ENCODE results near the gene CDK11A.
A peak's percentile ranks its signal among the peaks of the same experiment; 100 is the strongest.
"Not testable (repeated sequence)": the region's sequence is repeated elsewhere in the genome, so short reads cannot be mapped to it uniquely, and the experiment has no call there.

Gene CDK11A

GRCh38 chr1:1683104-1683905 lies 40.9 kb downstream of the CDK11A start:
- DNase-seq = no peak

- no peak for DNase-seq
These were observed 43.3 kb downstream of the CDK11A start for GRCh38 chr1:1680912-1681273.

DNA sequence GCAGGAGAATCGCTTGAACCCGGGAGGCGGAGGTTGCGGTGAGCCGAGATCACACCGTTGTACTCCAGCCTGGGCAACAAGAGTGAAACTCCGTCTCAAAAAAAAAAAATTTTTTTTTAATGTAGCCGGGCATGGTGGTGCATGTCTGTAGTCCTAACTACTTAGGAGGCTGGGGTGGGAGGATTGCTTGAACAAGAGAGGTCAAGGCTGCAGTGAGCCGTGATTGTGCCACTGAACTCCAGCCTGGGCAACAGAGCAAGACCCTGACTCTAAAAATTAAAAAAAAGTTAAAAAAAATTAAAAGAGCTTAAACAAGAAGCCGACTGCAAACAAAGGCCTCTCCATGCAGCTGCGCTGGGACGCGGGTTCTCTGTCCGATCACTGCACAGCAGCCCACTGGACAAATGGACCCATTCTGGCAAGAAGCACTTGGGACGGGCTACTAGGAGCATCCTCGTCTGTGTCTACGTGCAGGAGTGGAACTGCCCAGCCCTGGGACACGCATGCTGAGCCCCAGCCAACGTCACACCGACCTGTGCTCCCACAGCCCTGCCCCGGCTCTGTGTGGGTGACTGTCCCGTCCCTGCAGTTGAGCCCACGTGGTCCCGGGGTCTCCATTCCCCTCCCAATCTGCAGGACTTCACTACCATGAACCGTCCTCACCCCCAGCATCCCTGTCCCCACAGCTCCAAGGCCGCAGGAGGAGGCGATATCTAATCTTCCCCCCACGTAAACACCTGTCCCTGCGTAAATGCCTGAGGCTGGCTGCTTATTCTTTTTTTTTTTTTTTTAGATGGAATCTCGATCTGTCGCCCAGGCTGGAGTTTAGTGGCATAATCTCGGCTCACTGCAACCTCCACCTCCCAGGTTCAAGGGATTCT lies 43.9 kb downstream of the CDK11A start:
- no peak for DNase-seq

DNA sequence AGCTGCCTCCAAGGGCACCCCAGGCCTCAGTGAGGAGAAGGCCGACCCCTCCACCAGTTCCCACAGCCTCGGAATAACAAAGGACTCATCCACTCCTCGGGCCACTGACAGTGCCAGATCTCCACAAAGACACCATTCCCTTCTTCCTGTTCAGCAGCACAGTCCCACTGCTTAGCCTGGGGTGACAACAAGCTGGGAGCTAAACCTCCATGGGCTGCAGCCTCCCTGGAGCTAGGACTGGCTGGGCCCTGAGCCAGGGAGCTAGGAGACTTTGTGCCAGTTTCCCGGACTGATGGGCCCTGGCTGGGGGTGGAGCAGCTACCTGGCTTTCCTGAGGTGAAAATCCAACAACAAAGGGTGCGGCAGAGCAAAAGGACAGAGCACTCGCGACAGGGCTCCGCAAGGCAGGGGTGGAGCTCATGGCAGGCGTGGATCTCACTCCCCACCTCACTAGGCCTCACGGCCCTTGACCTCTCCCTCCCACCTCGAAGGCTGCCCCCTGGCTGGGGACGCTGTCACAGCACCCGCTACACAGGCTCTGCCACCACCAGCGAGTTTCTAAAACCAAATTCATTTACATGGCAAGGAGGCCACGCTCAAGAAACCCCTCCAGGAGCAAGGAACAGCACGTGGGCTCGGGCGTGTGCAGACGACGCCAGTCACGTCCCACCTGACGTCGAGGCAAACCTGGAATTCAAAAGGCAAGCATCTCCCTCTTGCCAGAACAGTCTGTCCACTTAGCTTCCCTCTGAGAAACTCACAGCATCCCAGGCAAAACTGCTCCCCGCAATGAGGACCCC lies 45.4 kb downstream of the CDK11A start:
- no peak for DNase-seq

DNA sequence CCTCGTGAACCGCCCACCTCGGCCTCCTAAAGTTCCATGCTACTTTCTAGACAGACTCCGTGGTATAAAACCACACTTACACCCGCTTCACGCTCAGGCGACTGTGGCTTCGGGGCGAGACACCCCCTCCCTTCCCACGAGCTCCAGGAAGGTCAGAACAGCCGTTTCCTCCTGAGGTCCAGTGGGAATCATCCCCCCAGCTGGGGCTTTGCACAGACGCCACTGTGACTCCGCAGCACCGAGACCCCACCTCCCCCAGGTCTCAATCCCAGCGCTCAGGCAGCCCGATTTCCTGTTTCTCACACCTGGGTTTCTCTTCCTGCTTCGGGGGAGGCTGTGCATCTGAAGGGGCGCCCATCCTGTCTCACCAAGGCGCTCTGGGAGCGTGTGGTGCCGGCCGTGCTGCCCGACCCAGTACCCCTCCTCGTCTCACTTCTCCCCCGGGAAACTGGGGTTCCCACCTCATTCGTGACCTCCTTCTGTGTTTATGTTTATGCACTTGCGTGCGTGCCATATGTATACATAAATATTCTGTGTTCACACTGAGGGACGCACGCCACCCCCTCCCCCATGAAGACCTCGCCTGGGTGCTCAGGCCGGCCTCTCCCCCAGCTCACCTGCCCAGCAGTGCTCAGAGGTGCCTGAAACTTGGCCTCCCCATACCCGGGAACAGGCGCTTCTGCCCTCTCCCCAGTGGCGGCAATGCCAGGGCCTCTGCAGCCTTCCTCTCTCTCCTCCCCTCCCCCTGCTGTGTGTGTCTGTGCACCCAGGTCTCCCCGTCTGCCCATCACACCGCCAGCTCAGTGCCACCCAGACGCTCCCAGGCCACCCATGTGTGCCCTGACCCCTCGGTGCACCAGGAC lies 46.2 kb downstream of the CDK11A start:
- no peak for DNase-seq

DNA sequence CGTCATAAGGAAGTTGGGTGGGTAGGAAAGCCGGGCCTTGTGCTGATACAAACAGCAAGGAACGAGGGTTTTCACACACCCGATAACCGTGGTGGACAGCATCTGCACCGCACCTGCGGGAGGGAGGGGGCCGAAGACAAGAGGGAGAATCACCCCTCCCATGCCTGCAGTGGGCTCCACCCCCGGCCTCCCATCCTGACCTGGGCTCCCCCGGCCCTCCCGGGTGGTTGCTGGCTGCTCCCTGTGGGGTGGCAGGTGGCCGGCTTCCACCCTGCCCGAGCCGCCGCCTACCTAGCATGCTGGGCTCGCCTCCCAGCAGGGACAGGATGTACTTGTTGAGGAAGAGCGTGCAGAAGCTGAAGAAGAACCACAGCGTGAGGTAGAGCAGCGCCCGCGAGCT lies 48.1 kb downstream of the CDK11A start:
- DNase-seq = not testable (repeated sequence)

DNA sequence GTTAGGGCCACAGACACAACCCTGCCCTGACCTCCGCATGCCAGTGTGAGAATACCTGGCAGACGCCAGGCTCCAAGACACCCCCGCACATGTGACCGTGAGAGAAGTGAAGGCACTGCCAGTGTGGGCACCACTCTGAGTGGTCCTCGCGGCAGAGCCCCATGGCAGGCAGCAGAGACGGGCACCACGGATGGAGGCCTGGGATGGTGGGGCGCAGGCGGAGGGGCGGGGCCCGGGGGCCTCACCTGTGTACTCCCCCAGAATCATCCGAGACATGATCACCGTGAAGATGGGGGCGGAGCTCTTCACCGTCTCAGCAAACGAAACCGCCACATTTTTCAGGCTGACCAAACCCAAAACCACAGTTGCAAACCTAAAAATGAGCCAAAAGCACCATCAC lies 48.9 kb downstream of the CDK11A start:
- DNase-seq = not testable (repeated sequence)

DNA sequence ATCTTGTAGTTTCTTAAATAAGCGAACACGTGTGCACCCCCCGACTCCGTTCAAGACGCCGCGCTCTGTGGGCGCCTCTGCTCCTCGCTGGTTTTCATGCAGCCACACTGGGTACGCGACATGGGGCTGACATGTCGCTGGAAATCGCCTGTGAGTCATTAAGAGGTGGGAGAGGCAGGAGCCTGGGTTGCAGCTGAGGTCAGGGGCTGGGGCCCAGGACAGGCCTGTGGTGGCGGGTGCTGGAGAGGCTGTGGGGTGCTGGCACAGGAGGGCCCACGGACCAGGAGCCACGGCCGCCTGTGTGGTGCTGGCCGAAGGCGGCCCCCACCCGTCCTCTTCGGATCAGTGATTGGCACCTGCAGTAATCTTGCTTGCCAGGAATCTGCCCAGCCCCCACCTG lies 49.4 kb downstream of the CDK11A start:
- not testable (repeated sequence) for DNase-seq

DNA sequence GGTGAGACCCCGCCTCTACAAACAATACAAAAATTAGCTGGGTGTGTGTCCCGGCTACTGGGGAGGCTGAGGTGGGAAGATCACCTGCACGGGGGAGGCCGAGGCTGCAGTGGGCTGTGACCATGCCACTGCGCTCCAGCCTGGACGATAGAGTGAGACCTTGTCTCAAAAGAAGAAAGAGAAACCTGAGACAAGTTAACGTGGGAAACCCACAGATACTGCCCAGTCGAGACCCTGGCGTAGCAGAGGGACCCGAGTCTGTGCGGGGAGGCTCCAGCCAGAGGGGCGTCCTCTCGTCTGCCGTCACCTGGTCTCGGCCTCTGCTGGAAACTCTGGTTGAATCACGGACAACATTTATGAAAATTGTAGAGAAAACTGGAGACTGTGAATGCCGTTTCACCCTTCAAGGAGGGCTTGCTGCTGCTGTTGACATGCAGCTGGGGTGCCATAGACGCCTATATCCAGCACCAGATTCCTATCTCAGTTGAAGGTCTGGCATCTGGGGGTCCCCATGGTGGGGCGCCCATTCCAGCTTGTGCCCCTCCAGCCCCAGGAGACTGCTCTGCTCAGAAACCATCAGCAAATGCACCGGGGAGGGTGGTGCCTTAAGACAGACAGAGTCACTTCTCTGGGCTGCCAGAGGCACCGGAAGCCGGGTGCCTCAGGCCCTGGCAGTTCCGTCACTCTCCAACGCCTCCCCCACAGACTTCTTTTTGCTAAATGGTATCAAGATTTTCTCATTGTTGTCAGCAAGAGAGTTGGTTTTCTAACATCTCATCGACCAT lies 51.8 kb downstream of the CDK11A start:
- DNase-seq = no peak

DNA sequence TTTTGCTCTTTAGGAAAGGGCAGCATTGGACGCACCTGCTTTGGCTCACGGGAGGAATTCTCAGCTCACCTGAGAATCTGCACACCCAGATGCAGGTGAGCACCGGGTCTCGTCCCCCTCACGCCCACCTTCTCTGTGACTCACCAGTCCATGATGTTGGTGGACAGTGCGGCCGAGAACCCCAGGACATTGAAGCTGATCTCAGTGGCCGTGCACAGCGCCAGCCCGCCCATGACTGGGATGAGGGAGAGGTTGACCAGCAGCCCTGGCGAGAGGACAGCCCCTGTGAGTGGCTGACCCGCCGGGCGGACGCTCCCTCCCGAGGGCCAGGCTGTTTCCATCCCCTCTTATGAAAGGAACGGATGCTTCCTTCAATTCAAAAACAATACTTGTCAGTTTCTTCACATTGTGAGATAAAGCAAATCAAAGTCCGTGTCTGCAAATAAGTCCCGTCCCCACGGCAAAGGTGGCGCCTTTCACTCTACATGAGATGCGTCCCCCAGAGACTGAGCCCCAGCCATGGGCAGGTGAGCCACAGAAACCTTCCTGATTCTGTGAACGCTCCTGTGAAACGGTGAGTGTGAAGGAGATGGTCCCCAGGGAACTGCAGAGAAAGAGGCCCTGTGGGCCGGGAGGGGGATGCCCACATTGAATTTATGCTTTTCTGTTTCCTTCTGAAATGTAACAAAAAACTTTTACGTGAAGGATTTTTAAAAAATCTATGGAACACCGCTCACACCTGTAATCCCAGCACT lies 52.6 kb downstream of the CDK11A start:
- DNase-seq = no peak

DNA sequence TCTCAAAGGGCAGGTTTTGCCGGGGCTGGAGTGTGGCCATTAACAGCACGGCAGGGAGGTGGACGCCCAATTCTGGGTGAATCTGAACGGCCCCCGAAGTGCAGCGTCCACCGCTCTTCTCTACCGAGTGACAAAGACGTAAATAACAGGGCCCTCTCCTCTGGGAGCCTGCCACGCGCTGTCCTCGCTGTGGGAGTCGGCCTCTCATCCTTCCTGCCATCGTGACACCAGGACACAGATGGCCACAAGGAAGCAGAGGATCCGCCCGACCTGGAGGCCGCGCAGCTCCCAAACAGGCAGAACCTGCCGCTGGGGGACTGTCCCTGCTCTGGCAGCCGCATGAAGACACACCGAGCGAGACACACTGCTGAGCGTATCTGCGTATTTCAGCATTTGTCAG lies 53.3 kb downstream of the CDK11A start:
- DNase-seq = no peak

- DNase-seq = no peak
These were observed 54.4 kb downstream of the CDK11A start for GRCh38 chr1:1669468-1670440.

DNA sequence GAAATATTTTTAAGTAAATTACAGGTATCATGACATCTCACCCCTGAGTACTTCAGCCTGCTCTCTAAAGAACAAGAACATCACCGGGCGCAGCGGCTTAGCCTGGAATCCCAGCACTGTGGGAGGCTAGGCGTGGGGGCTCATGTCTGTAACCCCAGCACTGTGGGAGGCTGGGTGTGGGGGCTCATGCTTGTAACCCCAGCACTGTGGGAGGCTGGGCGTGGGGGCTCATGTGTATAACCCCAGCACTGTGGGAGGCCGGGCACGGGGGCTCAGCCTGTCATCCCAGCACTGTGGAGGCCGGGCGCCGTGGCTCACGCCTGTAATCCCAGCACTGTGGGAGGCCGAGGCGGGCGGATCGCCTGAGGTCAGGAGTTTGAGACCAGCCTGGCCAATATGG lies 57.6 kb downstream of the CDK11A start:
- no peak for DNase-seq

DNA sequence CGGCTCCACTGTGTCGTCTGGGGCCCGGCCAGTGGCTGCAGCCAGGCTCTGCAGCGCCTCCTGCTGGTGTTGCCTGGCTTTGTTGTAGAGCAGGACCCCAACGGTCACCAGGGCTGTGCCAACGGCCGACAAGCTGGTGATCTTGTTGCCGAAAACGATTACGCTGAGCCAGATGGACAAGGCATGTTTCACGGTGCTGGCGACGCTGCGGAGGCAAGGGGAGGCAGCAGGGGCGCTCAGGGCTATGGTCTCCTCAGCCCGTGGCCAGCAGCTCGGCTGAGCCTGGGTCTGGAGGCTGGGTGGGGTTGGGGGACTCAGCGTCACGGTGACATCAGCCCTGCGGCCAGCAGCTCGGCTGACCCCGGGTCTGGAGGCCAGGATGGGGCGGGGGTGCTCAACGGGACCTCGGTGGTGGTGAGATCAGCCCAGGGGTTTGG lies 58.3 kb downstream of the CDK11A start:
- DNase-seq = peak in 1 of 3 experiments; percentile 2

DNA sequence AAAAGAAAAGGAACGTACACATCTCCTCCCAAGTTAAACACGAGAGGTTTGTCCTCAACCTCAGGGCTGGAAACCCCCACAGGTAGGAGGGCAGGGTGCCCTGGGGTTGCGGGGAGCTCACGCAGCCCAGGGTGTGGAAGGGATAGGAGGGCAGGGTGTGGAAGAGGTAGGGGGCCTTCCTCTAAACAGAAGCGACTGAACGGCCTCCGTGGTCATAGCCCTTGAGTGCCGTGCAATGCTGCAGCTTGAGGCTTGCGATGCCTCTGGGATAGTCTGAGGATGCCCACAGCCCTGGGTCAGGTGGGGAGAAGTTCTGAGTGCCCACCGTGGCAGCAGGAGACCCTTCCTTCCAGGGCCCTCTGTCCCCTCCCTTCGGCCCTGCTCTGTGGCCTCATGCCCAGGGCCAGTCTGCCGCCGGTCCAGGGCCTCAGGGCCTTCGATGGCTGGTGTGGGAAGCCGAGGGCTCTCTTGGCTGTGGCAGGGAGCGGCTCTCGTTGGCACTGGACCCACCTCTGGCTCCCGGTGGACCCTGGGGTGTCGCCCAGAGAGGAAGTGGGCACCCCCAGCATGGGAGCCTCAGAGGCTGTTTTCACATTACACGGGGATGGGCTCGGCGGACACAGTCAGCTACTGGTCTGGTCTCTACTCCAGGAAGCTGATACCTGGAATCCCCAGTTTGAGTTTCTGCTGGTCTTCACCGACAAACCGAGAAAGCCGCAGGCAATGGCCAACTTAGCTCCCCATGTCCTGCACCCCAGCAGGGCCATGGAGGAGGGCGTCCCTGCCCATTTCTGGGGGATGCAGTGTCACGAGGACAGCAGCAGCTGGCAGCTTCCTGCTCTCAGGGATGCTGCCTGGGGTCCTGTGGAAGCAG lies 59.0 kb downstream of the CDK11A start:
- DNase-seq = no peak

DNA sequence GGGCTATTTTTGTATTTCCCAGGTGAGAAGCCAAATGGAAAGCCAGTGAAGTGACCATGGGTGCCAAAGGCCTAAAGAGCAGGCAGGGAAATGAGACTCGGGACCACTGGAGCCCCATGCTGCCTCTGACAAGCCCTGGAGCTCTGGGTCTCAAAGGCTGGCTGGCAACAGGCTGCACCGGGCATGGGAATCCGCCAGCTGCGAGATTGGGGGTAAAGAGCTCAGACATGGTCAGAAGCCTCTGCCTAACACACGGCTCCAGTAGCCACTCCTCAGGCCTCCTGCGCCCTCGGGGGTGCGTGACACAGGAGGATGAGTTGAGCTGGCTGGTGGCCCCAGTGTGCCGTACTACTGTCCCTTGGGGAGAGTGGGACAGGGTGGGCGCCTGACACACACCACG lies 59.8 kb downstream of the CDK11A start:
- not testable (repeated sequence) for DNase-seq

DNA sequence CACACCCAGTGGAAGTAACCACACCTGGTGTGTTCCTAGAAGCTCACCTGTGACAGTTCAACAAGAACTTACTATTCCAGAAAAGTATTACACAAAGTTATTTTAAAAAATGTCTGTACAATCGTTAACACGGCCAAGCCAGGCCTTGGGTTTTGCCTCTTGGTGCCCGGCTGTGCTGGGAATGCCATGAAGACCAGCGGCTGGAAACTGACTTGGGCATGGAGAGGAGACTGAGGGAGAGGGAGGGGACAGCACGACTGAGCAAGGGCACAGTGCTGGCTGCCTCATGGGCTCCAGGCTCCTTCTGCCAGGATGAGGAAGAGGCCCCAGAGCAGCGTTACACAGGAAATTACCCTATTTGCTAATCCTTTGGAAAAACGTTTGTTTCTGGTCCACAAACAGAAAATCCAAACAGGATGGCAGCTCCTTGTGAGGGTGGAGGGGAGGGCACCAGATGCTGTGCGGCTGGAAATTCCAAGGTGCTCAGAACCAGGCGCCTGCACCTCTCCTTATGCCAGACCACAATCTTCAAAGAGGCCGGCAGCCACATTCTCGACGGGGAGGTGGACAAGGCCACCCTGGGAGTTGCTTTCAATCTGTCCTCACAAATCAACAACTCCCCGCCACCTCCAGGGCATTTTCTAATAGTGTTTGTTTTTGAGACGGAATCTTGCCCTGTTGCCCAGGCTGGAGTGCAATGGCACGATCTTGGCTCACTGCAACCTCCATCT lies 61.2 kb downstream of the CDK11A start:
- not testable (repeated sequence) for DNase-seq

DNA sequence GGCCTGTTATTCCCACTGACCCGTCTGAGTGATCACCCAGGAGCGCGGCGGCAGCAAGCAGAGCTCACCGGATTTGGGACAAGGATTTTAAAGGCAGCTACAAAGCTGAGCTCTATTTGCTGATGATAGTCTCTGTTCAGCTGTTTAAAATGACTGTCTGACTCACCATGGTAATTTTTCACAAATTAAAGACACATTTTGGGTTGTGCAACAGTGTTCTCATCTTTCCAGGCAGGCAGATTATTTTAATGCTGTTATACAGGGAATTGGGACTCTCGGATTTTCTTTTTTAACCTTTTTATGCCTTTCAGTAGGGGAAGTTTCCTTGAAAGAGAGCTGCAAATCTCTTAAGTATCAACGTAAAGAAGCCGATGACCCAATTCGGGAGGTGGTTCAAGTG lies 61.8 kb downstream of the CDK11A start:
- DNase-seq = not testable (repeated sequence)
